Midbrain (tissue), 1 donor: ENCODE results near the gene CILP.
A peak's percentile ranks its signal among the peaks of the same experiment; 100 is the strongest.
"Not testable (repeated sequence)": the region's sequence is repeated elsewhere in the genome, so short reads cannot be mapped to it uniquely, and the experiment has no call there.

ENCODE experiments used
- DNase-seq: peaks from one replicate; lab custom pipeline; 2025; lab: John Stamatoyannopoulos, UW

CILP gene

GRCh38 chr15:65192016-65192415 lies 19.3 kb downstream of the CILP start:
- no peak for DNase-seq

- DNase-seq: peak; percentile 20
Measured at GRCh38 chr15:65189102-65189740, 22.1 kb downstream of the CILP start.

GRCh38 chr15:65188472-65188871 lies 22.8 kb downstream of the CILP start:
- DNase-seq: not testable (repeated sequence)

- DNase-seq: peak; percentile 94
Measured at GRCh38 chr15:65184868-65185717, 26.2 kb downstream of the CILP start, which contains the start of gene CLPX. Gene CLPX (minus strand): TSS chr15:65185342. CDS start chr15:65185153, 189 bp downstream.

- peak; percentile 51 for DNase-seq
Measured at GRCh38 chr15:65184305-65184867, 26.9 kb downstream of the CILP start.

- no peak for DNase-seq
Measured at GRCh38 chr15:65183865-65184159, 27.5 kb downstream of the CILP start.

GRCh38 chr15:65182538-65182937 lies 28.7 kb downstream of the CILP start:
- no peak for DNase-seq

- not testable (repeated sequence) for DNase-seq
Measured at GRCh38 chr15:65181582-65182353, 29.5 kb downstream of the CILP start.

GRCh38 chr15:65180167-65180566 lies 31.1 kb downstream of the CILP start:
- DNase-seq: no peak

GRCh38 chr15:65177901-65178300 lies 33.4 kb downstream of the CILP start:
- DNase-seq: no peak

GRCh38 chr15:65176056-65176455 lies 35.2 kb downstream of the CILP start:
- DNase-seq: no peak

- DNase-seq: no peak
Measured at GRCh38 chr15:65175511-65175910, 35.8 kb downstream of the CILP start.

- DNase-seq: no peak
Measured at GRCh38 chr15:65174509-65174908, 36.8 kb downstream of the CILP start.

- DNase-seq: no peak
Measured at GRCh38 chr15:65172531-65172930, 38.7 kb downstream of the CILP start.

GRCh38 chr15:65171428-65171827 lies 39.8 kb downstream of the CILP start:
- DNase-seq: no peak

GRCh38 chr15:65165875-65166274 lies 45.4 kb downstream of the CILP start:
- DNase-seq: no peak

GRCh38 chr15:65164139-65164538 lies 47.1 kb downstream of the CILP start:
- DNase-seq: no peak

GRCh38 chr15:65163041-65163440 lies 48.2 kb downstream of the CILP start:
- no peak for DNase-seq

GRCh38 chr15:65156692-65157091 lies 54.6 kb downstream of the CILP start:
- no peak for DNase-seq

GRCh38 chr15:65154720-65155119 lies 56.6 kb downstream of the CILP start:
- no peak for DNase-seq

GRCh38 chr15:65147902-65148301 lies 63.4 kb downstream of the CILP start:
- no peak for DNase-seq

GRCh38 chr15:65146438-65146837 lies 64.8 kb downstream of the CILP start:
- DNase-seq: no peak
